HG03354 (cell line): ENCODE results near the gene TARBP2.
"Not testable (repeated sequence)": the region's sequence is repeated elsewhere in the genome, so short reads cannot be mapped to it uniquely, and the experiment has no call there.

Experiments
- ATAC-seq: cut with Tn5 transposase; IDR thresholded peaks from one replicate; pipeline ENCODE4 v1.9.1; 2021; ENCODE audit warnings: mild to moderate bottlenecking; ENCODE audit not compliant: unreplicated experiment, poor library complexity, severe bottlenecking

The TARBP2 gene

DNA sequence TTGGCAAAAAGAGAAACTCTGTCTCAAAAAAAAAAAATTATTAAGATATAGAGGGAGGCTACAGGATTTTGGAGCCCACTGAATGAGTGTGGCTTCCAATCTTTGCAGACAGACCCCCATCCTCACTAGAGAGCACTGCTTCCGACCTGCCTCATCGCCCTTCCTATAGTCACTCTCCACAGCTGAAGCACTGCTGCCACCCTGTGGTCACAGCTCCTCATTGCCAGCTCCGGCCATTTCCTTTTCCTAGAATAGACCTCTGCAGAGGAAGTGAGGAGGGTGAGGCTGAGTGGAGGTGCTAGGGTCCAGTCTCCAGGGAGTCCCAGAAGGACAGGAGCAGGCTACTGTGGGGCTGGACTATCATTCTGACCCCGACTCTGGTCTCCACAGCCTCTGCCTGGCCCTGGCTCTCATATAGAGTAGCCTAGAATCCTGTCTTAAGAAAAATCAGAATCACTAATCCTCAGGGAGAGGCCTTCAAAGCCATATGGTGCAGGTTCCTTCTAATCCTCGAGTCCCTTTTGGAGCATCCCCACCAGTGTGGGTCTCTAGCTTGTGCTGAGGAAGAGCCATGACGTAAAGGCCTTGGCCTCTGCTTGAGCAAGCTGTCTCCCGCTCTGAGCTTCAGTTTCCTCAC, 7.6 kb downstream of the TARBP2 start:
- peak; percentile 93 for ATAC-seq

DNA sequence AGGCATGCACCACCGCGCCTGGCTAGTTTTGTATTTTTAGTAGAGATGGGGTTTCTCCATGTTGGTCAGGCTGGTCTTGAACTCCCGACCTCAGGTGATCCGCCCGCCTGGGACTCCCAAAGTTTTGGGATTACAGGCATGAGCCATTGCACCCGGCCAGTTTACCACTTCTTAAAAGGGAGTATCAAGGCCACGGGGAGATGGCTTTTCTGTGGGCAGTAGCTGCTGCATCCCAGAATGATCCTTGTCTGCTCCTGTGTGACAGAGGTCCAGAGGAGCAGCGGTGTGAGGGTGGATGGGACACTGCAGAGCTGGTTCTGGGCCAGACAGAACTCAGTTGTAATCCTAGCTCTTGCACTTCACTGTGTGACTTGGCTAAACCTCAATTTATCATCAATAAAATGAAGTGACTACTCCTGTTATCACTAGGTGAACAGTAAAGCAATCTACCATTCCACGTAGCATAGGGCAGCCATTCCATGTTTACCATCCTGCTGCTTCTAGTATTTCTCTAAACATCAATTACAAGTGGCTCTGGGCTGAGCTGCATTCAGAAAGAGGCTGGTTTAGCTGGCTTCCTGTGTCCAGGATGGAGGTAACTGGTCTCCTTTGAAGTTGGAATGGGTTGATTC, 9.2 kb downstream of the TARBP2 start:
- no peak for ATAC-seq

DNA sequence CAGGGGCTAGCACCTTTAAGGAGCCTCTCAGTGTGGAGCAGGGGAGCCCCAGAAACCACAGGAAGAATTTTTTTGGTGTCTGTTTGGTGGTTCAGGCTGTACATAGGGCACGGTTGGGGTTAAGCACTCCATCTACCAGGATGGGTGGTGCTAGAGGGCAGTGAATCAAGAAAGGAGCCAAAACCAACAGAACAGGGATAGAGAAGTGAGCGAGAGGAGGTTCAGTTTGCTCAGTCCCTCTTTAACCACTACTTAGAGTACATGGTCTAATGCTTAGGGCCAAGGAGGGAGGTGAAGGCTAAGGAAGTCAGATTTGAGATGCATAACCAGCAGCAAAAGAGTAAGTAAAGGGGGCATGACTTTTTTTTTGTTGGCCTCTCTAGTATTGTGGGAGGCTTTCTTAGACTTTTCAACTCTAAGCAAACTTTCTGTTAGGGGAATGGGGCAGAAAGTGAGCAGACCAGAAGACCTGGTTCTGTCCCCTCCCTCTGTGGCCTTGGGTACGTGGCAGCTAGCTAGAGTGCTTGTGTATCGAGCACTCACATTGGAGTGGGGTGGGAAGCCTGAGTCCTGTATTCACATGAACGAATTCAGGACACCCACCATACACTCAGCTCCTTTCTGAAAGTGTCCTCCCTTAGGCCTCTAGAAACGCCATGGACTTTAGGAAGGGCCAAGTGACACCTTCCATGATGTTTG, 12.8 kb downstream of the TARBP2 start:
- ATAC-seq: no peak

DNA sequence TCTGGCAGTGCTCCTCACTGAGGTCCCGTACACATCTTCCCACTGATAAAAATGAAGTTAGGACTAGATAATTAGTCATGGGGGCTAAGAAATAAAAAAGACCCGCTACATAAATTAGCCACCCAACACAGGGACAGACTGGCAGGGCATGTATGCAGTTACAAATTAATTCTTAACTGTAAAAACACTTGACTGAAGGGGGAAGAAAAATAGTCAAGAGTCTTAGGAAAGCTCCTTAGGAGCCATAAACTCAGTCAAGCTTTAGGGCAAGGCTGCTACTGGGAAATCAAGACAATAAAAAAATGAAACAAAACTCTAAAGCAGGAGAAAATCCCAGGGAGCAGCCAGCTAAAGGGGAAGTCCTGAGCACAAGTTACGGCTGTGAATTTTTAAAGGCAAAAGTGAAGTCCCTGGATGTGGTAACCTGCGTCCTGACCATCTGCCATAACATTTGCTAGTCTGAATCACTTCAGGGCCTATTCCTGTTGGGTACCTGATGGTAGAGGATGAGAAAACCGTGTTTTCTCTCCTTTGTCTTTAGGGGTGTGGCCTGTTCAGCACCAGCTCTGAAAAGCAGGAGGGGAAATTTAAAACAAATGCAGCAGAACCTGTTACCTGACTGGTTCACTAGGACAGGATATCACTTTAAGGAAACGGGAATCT, 13.7 kb downstream of the TARBP2 start:
- ATAC-seq: no peak

DNA sequence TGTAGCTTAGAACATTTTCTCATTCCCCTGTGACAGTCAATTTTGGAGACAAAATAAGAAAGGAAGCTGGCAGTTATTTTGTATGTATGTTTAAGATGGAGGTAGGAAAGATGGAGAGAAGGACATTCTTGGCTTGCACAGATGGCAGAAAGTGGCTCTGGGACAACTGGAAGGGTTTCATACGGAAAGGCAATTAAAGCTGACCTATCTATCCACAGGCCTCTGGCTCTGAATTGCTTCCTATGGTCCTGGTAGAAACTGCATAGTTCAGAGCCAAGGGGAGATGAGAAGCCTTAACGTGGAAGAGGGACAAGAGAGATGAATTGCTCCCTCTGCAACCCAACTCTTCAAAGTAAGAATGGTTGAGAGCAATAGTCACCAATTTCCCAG, 14.2 kb downstream of the TARBP2 start:
- ATAC-seq: no peak

DNA sequence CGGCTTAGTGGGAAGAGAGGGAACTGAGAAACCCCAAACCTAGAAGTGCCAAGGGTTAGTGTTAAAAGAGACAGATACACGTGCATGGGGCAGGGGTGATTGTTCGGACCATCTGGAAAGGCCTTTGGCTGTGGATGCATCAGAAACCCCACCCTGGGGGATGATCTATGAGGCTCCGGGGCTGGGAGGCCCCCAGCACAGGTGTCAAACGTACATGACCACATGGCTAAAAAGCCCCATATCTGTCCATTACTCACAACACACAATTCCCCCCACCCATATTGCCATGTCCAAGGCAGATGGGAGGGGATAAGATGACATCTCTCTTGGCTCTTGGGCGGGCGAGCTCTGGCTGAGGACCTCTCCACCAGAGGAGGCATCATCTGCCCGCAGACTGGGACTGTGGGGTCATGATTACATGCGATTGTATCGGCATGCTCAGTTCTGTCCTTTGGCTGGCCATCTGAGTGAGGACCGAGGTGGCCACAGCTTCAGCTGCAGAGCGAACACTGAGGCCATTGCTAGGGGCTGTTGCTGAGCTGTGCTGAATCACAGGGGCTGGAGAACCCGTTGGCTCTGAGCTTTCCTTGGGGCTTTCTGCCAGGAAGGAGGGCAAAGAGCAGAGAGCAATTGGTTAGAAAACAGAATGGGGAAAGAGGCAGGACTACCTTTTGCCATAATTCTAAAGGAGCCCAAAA, 15.8 kb downstream of the TARBP2 start:
- ATAC-seq: no peak

DNA sequence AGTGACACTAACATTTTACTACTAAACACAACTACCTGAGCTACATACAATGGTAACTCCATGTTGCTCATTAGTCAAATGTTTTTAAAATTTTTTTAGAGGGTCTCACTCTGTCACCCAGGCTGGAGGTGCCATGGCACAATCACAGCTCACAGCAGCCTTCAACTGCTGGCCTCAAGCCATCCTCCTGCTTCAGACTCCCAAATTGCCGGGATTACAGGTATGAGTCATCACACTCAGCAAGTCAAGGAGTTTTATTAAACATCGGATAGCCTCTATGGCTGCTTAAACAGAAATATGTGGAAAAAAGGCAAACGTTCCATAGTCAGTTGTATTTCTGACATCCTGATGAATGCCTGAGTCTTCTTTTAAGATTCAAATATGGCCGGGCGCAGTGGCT, 17.3 kb downstream of the TARBP2 start:
- no peak for ATAC-seq

DNA sequence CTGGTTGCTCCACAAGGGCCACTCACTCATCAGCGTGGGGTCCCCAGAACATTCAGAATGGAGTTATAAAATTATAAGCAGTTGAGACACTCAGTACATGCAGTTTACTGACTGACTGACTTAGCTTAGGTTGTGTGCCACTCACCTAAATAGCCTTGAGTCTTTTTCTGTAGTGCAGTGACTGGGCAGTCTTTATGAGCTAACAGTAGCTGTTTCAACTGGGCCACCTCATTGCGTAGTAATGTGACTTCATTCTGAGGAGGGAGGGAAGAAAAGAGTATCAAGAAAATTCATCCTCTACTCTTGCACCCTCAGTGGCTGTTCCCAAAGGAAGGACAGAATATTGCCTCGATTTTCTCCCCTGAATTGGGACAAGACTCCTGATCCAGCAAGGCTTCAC, 22.0 kb downstream of the TARBP2 start:
- no peak for ATAC-seq

DNA sequence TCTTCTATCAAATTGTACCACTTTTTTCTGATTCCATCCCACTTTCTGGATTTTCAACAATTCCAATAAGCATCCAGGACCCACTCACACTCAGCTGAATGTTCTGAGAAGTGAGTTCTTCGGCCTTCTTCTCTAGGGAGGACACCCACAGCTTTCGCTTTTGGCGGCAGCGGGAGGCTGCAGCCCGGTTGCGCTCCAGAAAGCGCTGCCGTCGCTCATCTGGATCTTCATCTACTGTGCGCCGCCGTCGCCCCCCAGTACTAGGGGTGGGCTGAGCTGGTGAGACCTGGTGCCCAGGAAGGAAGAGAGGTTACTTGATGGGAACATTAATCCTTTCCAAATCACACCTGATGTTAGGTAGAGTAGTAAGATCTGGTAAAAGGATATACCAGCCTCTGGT, 23.4 kb downstream of the TARBP2 start:
- ATAC-seq: no peak

DNA sequence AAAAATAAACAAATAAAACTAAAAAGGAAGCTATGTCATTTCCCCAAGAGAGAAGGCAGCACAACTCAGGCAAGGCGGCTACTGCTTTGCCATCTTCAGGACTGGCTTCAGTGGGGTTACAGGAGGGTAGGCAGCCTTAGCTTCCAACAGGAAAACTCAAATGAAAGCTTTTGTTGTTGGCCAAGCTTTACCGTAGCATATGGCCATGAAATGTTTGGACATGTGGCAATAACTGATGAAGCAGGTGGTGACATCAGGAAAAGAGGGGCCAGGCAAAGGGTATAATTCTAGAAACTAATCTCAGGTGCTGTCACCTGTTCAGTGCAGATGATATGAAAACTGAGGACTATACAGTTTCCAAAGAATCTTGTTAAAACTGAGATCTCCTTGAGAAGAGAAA, 29.0 kb downstream of the TARBP2 start:
- ATAC-seq: no peak

DNA sequence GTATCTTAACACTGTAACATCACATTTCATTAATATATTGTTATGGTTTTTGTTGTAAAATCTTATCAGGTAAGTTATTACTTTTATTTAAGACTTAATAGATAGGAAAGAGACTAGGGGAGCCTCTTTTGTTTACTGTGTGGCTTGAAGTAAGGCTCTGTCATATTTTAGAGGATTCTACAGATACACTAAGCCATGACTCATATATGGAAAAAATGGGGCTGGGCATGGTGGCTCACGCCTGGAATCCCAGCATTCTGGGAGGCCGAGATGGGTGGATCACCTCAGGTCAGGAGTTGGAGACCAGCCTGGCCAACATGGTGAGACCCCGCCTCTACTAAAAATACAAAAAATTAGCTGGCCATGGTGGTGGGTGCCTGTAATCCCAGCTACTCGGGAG, 29.8 kb downstream of the TARBP2 start:
- ATAC-seq: no peak

DNA sequence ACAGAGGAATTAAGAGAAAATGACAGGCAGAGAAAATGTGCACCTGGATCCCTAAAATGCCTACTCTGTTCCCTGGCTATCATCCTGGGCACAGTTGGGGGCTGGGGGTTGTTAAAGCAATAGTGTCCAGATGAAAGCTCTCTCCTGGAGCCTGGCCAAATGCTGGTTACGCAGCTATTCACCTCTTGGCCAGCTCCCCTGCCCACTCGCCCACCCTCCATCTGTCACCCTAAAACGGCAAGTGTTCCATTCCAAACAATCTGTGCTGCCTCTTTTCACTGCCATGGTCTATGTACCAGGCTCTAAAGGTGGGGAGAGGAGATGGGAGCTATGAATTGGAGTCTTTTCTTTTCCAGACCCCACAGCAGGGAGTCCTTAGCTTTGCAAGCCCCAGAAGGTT, 30.9 kb downstream of the TARBP2 start:
- no peak for ATAC-seq

DNA sequence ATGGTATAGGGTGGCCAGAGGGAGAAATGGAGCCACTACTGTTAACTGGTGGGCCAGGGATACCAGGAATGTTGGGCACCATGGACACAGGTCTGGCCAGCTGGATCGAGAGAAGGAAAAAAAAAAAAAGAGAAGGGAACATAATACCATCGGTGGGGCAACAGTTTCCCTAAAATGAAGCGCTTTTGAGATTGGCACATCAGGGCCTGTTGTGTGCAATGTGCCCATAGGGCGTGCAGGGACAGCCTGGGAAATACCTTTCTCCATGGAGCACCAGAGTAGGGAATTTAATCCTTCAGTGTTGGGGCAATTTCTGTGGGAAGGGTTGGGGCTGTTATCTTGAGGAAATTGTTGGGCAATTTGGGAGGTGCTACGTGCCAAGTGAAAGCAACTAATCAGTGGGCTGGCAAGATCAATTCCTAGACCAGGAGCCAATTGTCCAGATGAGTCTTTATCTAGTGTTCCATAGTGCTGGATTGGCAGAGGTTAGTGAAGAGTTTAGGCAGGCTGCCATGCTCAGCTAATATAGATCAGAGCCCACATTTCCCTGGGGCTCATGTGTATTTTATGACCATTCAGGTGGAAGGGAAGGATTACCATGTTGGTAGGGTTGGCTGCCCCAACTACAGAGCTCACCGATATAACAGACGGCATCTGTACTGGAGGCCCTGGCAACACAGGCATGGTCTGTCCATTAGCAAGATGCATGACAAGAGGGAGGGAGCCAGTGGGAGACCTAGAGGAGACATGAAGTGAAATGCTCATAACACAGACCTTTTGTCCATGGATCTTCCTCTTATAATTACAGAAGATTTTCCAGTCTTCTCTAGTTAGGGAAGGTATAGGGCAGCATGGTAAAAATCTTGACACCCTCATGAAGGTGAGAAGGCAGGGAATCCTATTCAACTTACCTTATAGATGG, 31.7 kb downstream of the TARBP2 start:
- ATAC-seq: no peak

DNA sequence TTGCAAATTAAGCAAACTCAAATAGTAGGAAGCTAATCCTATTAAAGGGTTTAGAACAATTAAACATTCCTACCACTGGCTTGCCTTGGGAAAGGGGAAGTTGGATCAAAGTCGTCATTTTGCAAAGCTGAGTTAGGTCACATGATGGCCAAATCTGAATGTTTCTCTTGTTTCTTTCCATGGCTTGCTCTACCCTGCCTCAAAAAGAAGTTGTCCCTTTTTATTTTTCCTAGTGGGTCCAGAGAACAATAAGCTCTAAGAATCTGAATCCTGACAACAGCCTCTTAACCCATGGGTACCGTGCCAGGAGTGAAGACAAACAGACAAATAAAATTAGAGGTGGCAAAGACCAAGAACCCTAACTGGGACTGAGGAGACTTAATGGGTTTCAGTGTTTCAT, 32.4 kb downstream of the TARBP2 start:
- no peak for ATAC-seq

DNA sequence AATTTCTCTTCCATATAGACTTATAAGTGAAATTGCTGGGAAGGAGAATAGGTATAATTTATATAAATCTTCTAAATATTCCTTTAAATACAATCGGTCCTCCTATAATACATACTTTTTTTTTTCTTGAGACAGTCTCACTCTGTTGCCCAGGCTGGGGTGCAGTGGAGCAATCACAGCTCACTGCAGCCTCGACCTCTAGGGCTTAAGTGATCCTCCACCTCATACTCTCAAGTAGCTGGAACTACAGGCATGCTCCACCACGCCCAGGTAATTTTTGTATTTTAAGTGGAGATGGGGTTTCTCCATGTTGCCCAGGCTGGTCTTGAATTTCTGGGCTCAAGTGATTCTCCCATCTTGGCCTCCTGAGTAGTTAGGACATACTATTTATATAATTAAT, 35.9 kb downstream of the TARBP2 start:
- no peak for ATAC-seq

DNA sequence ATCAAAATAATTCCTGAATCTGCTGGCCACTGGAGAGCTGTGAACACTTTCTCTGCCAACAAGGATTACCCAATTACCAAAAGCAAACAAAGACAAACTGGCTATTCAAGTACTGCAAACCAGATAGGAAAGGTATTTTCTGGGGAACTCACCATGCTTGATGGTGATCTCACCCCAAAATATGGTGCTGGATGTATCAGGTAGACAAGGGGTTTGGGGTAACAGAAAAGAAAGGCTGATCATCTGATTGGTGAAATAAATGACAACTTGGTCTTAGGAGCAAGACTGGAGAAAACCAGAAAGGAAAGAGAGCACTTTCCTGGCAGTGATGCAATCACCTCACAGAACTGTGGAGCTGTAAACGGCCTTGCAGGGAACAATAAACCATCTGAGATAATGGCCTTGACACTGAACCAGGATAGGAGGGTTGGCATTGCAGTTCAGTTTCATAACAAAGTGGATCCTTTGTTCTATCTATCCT, 37.2 kb downstream of the TARBP2 start:
- ATAC-seq: no peak

DNA sequence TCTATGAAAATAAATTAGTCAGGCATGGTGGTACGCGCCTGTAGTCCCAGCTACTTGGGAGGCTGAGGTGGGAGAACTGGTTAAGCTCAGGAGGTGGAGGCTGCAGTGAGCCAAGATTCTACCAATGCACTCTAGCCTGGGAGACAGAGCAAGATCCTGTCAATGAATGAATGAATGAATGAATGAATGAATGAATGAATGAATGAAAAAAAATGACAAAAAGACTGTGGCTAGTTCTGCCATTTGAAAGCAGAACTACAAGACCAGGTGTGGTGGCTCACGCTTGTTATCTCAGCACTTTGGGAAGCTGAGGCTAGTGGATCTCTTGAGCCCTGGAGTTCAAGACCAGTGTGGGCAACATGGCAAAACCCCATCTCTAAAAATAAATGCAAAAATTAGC, 38.4 kb downstream of the TARBP2 start:
- ATAC-seq: no peak

DNA sequence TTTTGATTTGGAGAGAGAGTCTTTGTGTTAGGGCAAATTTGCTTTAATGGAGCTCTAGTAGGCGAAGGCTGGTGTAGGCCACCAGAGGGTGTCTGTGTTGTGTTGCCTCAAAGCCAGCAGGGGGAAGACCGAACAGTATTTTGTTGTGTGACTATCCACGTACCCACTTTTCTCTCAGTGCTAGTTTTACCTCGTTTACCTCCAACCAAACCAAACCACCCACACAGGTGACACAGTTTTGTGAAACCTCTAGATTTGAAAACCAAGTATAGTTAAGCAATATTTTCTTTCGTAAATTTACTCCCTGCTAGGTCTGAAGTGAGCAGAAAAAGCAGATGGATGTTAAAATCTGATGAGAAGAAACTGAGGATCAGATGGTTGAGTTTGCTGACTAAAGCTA, 42.5 kb downstream of the TARBP2 start:
- ATAC-seq: peak; percentile 71

DNA sequence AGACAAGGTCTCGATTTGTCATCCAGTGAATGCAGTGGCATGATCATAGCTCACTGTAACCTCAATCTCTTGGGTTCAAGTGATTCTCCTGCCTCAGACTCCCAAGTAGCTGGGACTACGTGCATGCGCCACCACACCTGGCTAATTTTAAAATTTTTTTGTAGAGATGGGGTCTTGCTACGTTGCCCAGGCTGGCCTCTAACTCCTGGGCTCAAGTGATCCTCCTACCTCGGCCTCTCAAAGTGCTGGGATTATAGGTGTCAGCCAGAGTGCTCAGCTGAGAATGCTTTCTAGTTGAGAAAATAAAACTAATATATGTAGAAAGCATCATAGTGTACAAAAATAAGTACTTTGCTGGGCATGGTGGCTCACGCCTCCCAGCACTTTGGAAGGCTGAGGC, 47.3 kb downstream of the TARBP2 start:
- not testable (repeated sequence) for ATAC-seq
